IMR-90 (cell line): ENCODE measurements around the gene DNASE1L1. TPM values are rescaled to one million over a fixed set of nuclear protein-coding genes. Genes with fewer than 3 reads are reported as not detected.

Experiments used
- ATAC-seq: fragments of 200-7000 bp; cut with Tn5 transposase; 2 replicates; pipeline ENCODE4 v1.9.1; 2020; ENCODE audit warnings: low read depth, mild to moderate bottlenecking, moderate library complexity
- BruUV-seq: library from RNA; stranded (reverse); fragments of 400-500 nt; replicated peaks from 2 replicates; lab custom pipeline; 2021; lab: Mats Ljungman, UMichigan
- CTCF ChIA-PET: fragments of 300-600 bp; formaldehyde crosslinking; extraction: SDS; loops from one replicate; lab custom pipeline; 2021; ENCODE audit warnings: antibody characterized with exemption; lab: Yijun Ruan, JAX
- POLR2A ChIA-PET: fragments of 300-600 bp; sonication (Branson Sonifier 250); formaldehyde crosslinking; loops from one replicate; lab custom pipeline; 2022; ENCODE audit warnings: antibody characterized with exemption; ENCODE audit not compliant: unreplicated experiment; lab: Charles Lee
- DNase-seq: peaks from one replicate; pipeline ENCODE4 v3.0.0; 2013
- H2AFZ ChIP-seq: replicated peaks from 2 replicates; pipeline ENCODE3; 2013; ENCODE audit warnings: low read length, mild to moderate bottlenecking; ENCODE audit not compliant: poor library complexity
- H2AK5ac ChIP-seq: 2 replicates; pipeline ENCODE4 v1.6.1; 2013; ENCODE audit warnings: low read depth, low read length, inconsistent platforms
- H2AK9ac ChIP-seq: replicated peaks from 2 replicates; pipeline ENCODE3; 2013; ENCODE audit warnings: mild to moderate bottlenecking, low read depth, low read length, moderate library complexity; ENCODE audit not compliant: poor library complexity
- H2BK120ac ChIP-seq: 2 replicates; pipeline ENCODE4 v1.6.1; 2013; ENCODE audit warnings: low read depth, low read length, inconsistent platforms
- H2BK15ac ChIP-seq: 3 replicates; pipeline ENCODE4 v1.6.1; 2013; ENCODE audit warnings: low read depth, low read length, inconsistent platforms
- H2BK20ac ChIP-seq: 2 replicates; pipeline ENCODE4 v1.6.1; 2013; ENCODE audit warnings: low read depth, mild to moderate bottlenecking, inconsistent platforms, low read length, moderate library complexity
- H2BK5ac ChIP-seq: 2 replicates; pipeline ENCODE4 v1.6.1; 2013; ENCODE audit warnings: mild to moderate bottlenecking, low read depth, low read length, inconsistent platforms; ENCODE audit not compliant: poor library complexity, severe bottlenecking
- H3K14ac ChIP-seq: replicated peaks from 2 replicates; pipeline ENCODE4 v1.6.1; 2013; ENCODE audit warnings: low read depth, low read length, inconsistent platforms
- H3K18ac ChIP-seq: 2 replicates; pipeline ENCODE4 v1.6.1; 2013; ENCODE audit warnings: low read depth, low read length, control low read depth
- H3K23ac ChIP-seq: 2 replicates; pipeline ENCODE4 v1.6.1; 2013; ENCODE audit warnings: low read depth, low read length, inconsistent platforms
- H3K27ac ChIP-seq: 2 replicates; pipeline ENCODE4 v1.5.1; 2013; ENCODE audit warnings: mild to moderate bottlenecking, control low read depth, low read length; ENCODE audit not compliant: insufficient read depth
- H3K27me3 ChIP-seq: 2 replicates; pipeline ENCODE4 v1.6.1; 2013; ENCODE audit warnings: low read length; ENCODE audit not compliant: control insufficient read depth, insufficient read depth
- H3K36me3 ChIP-seq: 2 replicates; pipeline ENCODE4 v1.6.1; 2013; ENCODE audit warnings: low read length, mixed read lengths; ENCODE audit not compliant: control insufficient read depth, insufficient read depth
- H3K4ac ChIP-seq: 2 replicates; pipeline ENCODE4 v1.6.1; 2013; ENCODE audit warnings: low read depth, low read length, inconsistent platforms
- H3K4me1 ChIP-seq: 2 replicates; pipeline ENCODE4 v1.6.1; 2013; ENCODE audit warnings: low read length, mixed read lengths; ENCODE audit not compliant: control insufficient read depth, insufficient read depth
- H3K4me2 ChIP-seq: 2 replicates; pipeline ENCODE4 v1.6.1; 2013; ENCODE audit warnings: low read depth, mild to moderate bottlenecking, control low read depth, low read length, moderate library complexity
- H3K4me3 ChIP-seq: 2 replicates; pipeline ENCODE4 v1.5.1; 2013; ENCODE audit warnings: low read depth, mild to moderate bottlenecking, control low read depth, low read length, moderate library complexity; ENCODE audit not compliant: insufficient read depth
- H3K56ac ChIP-seq: 2 replicates; pipeline ENCODE4 v1.6.1; 2013; ENCODE audit warnings: low read length, inconsistent platforms; ENCODE audit not compliant: insufficient read depth; ENCODE audit errors: extremely low read depth
- H3K79me1 ChIP-seq, 2 experiments: 2 replicates each; pipeline ENCODE4 v1.6.1; 2013; ENCODE audit warnings: low read length in 2 of 2, inconsistent platforms in 1 of 2, low read depth in 1 of 2
- H3K9ac ChIP-seq: 2 replicates; pipeline ENCODE4 v1.6.1; 2013; ENCODE audit warnings: low read depth, low read length, control low read depth
- H3K9me1 ChIP-seq: 2 replicates; pipeline ENCODE4 v1.6.1; 2013; ENCODE audit warnings: low read length, inconsistent platforms; ENCODE audit not compliant: insufficient read depth
- H3K9me3 ChIP-seq: 2 replicates; pipeline ENCODE4 v1.6.1; 2013; ENCODE audit warnings: low read length; ENCODE audit not compliant: control insufficient read depth, insufficient read depth
- H4K20me1 ChIP-seq: 2 replicates; pipeline ENCODE4 v1.6.1; 2013; ENCODE audit warnings: low read length, inconsistent platforms; ENCODE audit not compliant: insufficient read depth
- H4K5ac ChIP-seq: 2 replicates; pipeline ENCODE4 v1.6.1; 2013; ENCODE audit warnings: mild to moderate bottlenecking, low read depth, low read length, control low read depth
- H4K8ac ChIP-seq, 2 experiments: 2 replicates each; pipeline ENCODE4 v1.6.1; 2013; ENCODE audit warnings: low read depth in 2 of 2, low read length in 2 of 2, control low read depth in 1 of 2, inconsistent platforms in 1 of 2
- H4K91ac ChIP-seq: 2 replicates; pipeline ENCODE4 v1.6.1; 2013; ENCODE audit warnings: low read depth, low read length, inconsistent platforms; ENCODE audit not compliant: insufficient read depth
- BHLHE40 ChIP-seq: fragments of 150-350 bp; IDR thresholded peaks from 2 replicates; pipeline ENCODE4 v1.6.1; 2016; ENCODE audit warnings: mild to moderate bottlenecking, low read depth, low read length
- CEBPB ChIP-seq: IDR thresholded peaks from 2 replicates; pipeline ENCODE4 v1.6.1; 2012; ENCODE audit warnings: low read depth, low read length, improper control_type of control experiment
- CHD1 ChIP-seq: IDR thresholded peaks from 2 replicates; pipeline ENCODE4 v1.6.1; 2012; ENCODE audit warnings: low read depth, low read length, improper control_type of control experiment
- CTCF ChIP-seq: conservative IDR thresholded peaks from 2 replicates; pipeline ENCODE4 v1.5.1; 2012; ENCODE audit warnings: mild to moderate bottlenecking, low read depth, low read length, improper control_type of control experiment
- ELK1 ChIP-seq: fragments of 150-350 bp; IDR thresholded peaks from 2 replicates; pipeline ENCODE4 v1.6.1; 2016; ENCODE audit warnings: low read depth, mild to moderate bottlenecking, low read length, moderate library complexity, borderline replicate concordance
- FOS ChIP-seq: fragments of 150-350 bp; IDR thresholded peaks from 2 replicates; pipeline ENCODE4 v1.6.1; 2016; ENCODE audit warnings: low read depth, low read length
- MAFK ChIP-seq: IDR thresholded peaks from 2 replicates; pipeline ENCODE4 v1.6.1; 2012; ENCODE audit warnings: low read depth, low read length, improper control_type of control experiment
- MAZ ChIP-seq: IDR thresholded peaks from 2 replicates; pipeline ENCODE4 v1.6.1; 2012; ENCODE audit warnings: low read depth, mild to moderate bottlenecking, low read length, improper control_type of control experiment, moderate library complexity, borderline replicate concordance
- MXI1 ChIP-seq: IDR thresholded peaks from 2 replicates; pipeline ENCODE4 v1.6.1; 2012; ENCODE audit warnings: low read depth, mild to moderate bottlenecking, low read length, moderate library complexity, borderline replicate concordance
- NFE2L2 ChIP-seq: fragments of 150-350 bp; IDR thresholded peaks from 2 replicates; pipeline ENCODE4 v1.6.1; 2016; ENCODE audit warnings: low read depth, mild to moderate bottlenecking, low read length
- POLR2A ChIP-seq: IDR thresholded peaks from 2 replicates; pipeline ENCODE4 v1.6.1; 2012; ENCODE audit warnings: mild to moderate bottlenecking, low read depth, low read length
- RCOR1 ChIP-seq: IDR thresholded peaks from 2 replicates; pipeline ENCODE4 v1.6.1; 2012; ENCODE audit warnings: mild to moderate bottlenecking, low read length, improper control_type of control experiment; ENCODE audit not compliant: insufficient replicate concordance
- RFX5 ChIP-seq: IDR thresholded peaks from 2 replicates; pipeline ENCODE4 v1.8.0; 2012; ENCODE audit warnings: low read depth, mild to moderate bottlenecking, low read length, moderate library complexity
- SMC3 ChIP-seq: fragments of 150-350 bp; IDR thresholded peaks from 2 replicates; pipeline ENCODE4 v1.6.1; 2016; ENCODE audit warnings: low read depth, mild to moderate bottlenecking, antibody characterized with exemption, low read length, moderate library complexity
- WGBS, 2 experiments: methylation state at CpG; one replicate each; pipeline versions ENCODE4 v1.1.5 to v1.1.7; 2013; ENCODE audit warnings: missing lambda C conversion rate in 2 of 2; ENCODE audit not compliant: insufficient read length in 1 of 2; ENCODE audit errors: extremely low coverage in 2 of 2; 5-methylcytosine and 5-hydroxymethylcytosine counted together
- dilution Hi-C: fragments of 300-500 bp; cut with HindIII; formaldehyde crosslinking; loops from one replicate; pipeline ENCODE4 v1.14.3; 2018; ENCODE audit warnings: low sequenced_read_pairs; ENCODE audit not compliant: unreplicated experiment
- in situ Hi-C: fragments of 300-500 bp; cut with MboI; formaldehyde crosslinking; loops from 3 replicates; pipeline ENCODE4 v1.14.3; 2019; ENCODE audit warnings: low sequenced_read_pairs, inconsistent platforms, mixed read lengths
- intact Hi-C: fragments of 100-400 bp; cut with micrococcal nuclease; formaldehyde crosslinking; loops from 2 replicates; pipeline ENCODE4 v1.10.0; 2022
- polyA plus RNA-seq, 3 experiments: library from polyadenylated mRNA; depleted of rRNA; stranded (reverse); fragments of >200 nt; gene quantifications; 2 replicates each; pipeline ENCODE4 v1.2.3, GENCODE V29; 2012; ENCODE audit warnings: low replicate concordance in 1 of 3
- total RNA-seq: library from RNA; depleted of rRNA; stranded (reverse); fragments of >200 nt; gene quantifications from 2 replicates; pipeline ENCODE4 v1.2.3, GENCODE V29; 2012

The DNASE1L1 gene
- total and polyA plus RNA-seq, 2 of the 4 experiments (the other 2 are of a cell fraction) = 51.4 to 55.5 TPM

- Histone ChIP-seq H3K9ac (no peak overlapping the region), H3K36me3 (peaks cover 59% of the 10 kb centered on the region), H3K9me3 (no peaks in the 10 kb centered on the region; the same call in 1 of the 2 replicates), H2BK120ac (no peak overlapping the region), H3K4me3 (no peak overlapping the region), H4K20me1 (no peaks in the 10 kb centered on the region; the same call in 1 of the 2 replicates), H2AK5ac (no peak overlapping the region), H3K27ac (no peak overlapping the region), H2BK15ac (no peak overlapping the region), H4K8ac (no peak overlapping the region), H4K5ac (no peak overlapping the region), H3K9me1 (no peaks in the 10 kb centered on the region), H3K14ac (no peak overlapping the region), H3K4me2 (no peak overlapping the region), H2AK9ac (no peak overlapping the region), H3K27me3 (no peaks in the 10 kb centered on the region), H3K56ac (no peak overlapping the region), H2BK20ac (no peak overlapping the region), H3K79me1 (peaks cover 0 to 32% of the 10 kb centered on the region in 2 experiments; a peak in 2 of 4 replicates), H3K4me1 (peaks cover 8% of the 10 kb centered on the region; the same call in 1 of the 2 replicates), H2AFZ (no peak overlapping the region), H3K18ac (no peak overlapping the region), H2BK5ac (no peak overlapping the region), H3K23ac (no peak overlapping the region; the same call in 1 of the 2 replicates), H4K91ac (no peak overlapping the region), H3K4ac (no peak overlapping the region)
- intact Hi-C loops (no loop called here), dilution Hi-C loops (no loop called here), in situ Hi-C loops (no loop called here)
- DNase-seq (no peak), ATAC-seq (no peak)
- ChIA-PET POLR2A (interaction anchor here (1.0 kb wide), 1 partner anchor 8 kb away, joined by 3 read pairs; no protein-coding TSS in a partner anchor), CTCF (no interaction called here)
- TF ChIP-seq BHLHE40 (no peak), MAZ (no peak), NFE2L2 (no peak), CEBPB (no peak), CHD1 (no peak), FOS (no peak), ELK1 (no peak), CTCF (no peak), RCOR1 (no peak), SMC3 (no peak), RFX5 (no peak), MXI1 (no peak), POLR2A (no peak), MAFK (no peak)
- 72% methylated on average over 2 of the region's 12 CpGs; no CpG with 5 or more reads in 1 of the 2 experiments for WGBS, 2 experiments
- no TSS peak for BruUV-seq
Measured at GRCh38 chrX:154446430-154446829, 37.4 kb upstream of the DNASE1L1 start.
